SU-DHL-6 (cell line): ENCODE results near the gene PKDREJ.

Source experiments
- EZH2phosphoT487 ChIP-seq: fragments of 200-600 bp; sonication (generic), shearing (Covaris generic); conservative IDR thresholded peaks from 2 replicates; pipeline ENCODE4 v1.6.1; 2018; ENCODE audit warnings: mild to moderate bottlenecking, antibody characterized with exemption, low read length, moderate library complexity, mixed read lengths
- TF ChIP-seq, protein P1 (sequence below): fragments of 200-600 bp; sonication (generic); IDR thresholded peaks from one replicate; pipeline ENCODE4 v1.5.1; 2017; ENCODE audit warnings: antibody characterized with exemption, mild to moderate bottlenecking, low read length, moderate library complexity; ENCODE audit not compliant: insufficient read depth, poor library complexity, severe bottlenecking

DNA sequence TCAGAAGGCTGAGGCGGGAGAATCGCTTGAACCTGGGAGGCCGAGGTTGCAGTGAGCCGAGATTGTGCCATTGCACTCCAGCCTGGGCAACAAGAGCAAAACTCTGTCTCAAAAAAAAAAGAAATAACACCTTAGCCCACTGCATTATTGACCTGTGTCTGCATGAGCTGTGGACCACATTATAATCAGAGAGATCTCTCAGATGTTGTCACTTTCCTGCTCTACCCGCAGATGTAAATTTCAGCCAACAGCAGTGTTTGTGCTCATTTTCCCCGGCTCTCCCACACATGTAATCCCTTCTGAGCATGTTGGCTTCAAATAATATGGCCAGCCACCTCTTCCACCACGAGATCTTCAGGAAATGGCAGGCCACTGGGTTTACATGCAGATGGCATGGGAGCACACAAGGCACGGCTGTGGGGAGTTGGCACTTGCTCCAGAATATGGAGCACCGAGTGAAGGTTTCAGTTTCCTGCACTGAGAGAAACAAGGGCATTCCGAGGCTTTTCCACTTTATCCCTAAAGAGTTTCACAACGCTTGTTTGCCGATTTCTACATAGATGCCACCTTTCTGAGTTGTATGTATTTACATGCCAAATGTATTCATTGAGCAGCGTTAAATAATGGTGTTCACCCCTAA, 32.8 kb downstream of the PKDREJ start:
- TF ChIP-seq, protein P1, sequence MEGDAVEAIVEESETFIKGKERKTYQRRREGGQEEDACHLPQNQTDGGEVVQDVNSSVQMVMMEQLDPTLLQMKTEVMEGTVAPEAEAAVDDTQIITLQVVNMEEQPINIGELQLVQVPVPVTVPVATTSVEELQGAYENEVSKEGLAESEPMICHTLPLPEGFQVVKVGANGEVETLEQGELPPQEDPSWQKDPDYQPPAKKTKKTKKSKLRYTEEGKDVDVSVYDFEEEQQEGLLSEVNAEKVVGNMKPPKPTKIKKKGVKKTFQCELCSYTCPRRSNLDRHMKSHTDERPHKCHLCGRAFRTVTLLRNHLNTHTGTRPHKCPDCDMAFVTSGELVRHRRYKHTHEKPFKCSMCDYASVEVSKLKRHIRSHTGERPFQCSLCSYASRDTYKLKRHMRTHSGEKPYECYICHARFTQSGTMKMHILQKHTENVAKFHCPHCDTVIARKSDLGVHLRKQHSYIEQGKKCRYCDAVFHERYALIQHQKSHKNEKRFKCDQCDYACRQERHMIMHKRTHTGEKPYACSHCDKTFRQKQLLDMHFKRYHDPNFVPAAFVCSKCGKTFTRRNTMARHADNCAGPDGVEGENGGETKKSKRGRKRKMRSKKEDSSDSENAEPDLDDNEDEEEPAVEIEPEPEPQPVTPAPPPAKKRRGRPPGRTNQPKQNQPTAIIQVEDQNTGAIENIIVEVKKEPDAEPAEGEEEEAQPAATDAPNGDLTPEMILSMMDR = no peak
- TF ChIP-seq EZH2phosphoT487 = no peak
